T-helper 2 cell treated with Interferon-gamma antibody and Interleukin-4, amounts not matched to agents 5 μg/mL and 100 μg/mL, for 36 hours (primary cell): ENCODE results near the gene LMBR1.
A peak's percentile ranks its signal among the peaks of the same experiment; 100 is the strongest.
"Not testable (repeated sequence)": the region's sequence is repeated elsewhere in the genome, so short reads cannot be mapped to it uniquely, and the experiment has no call there.

ENCODE experiments used
- DNase-seq: peaks from one replicate; pipeline ENCODE4 v3.0.0; 2021; ENCODE audit warnings: low spot score
- H3K27ac Mint-ChIP-seq: one replicate; pipeline ENCODE4 v1.8.0; 2021; ENCODE audit warnings: mild to moderate bottlenecking, mixed read lengths
- H3K27me3 Mint-ChIP-seq: one replicate; pipeline ENCODE4 v1.8.0; 2021; ENCODE audit warnings: low read depth, mixed read lengths
- H3K36me3 Mint-ChIP-seq: one replicate; pipeline ENCODE4 v1.8.0; 2021; ENCODE audit warnings: low read depth, mixed read lengths
- H3K4me1 Mint-ChIP-seq: one replicate; pipeline ENCODE4 v1.8.0; 2021; ENCODE audit warnings: low read depth, mixed read lengths
- H3K4me3 Mint-ChIP-seq: one replicate; pipeline ENCODE4 v1.8.0; 2022; ENCODE audit warnings: mild to moderate bottlenecking, moderate library complexity, mixed read lengths
- H3K9me3 Mint-ChIP-seq: one replicate; pipeline ENCODE4 v1.8.0; 2021; ENCODE audit warnings: mixed read lengths

Gene LMBR1, protein sequence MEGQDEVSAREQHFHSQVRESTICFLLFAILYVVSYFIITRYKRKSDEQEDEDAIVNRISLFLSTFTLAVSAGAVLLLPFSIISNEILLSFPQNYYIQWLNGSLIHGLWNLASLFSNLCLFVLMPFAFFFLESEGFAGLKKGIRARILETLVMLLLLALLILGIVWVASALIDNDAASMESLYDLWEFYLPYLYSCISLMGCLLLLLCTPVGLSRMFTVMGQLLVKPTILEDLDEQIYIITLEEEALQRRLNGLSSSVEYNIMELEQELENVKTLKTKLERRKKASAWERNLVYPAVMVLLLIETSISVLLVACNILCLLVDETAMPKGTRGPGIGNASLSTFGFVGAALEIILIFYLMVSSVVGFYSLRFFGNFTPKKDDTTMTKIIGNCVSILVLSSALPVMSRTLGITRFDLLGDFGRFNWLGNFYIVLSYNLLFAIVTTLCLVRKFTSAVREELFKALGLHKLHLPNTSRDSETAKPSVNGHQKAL

GRCh38 chr7:156892821-156893706, at the start of gene LMBR1:
Gene LMBR1, minus strand, starts transcription at chr7:156893183. Its CDS starts 190 bp downstream, at chr7:156892993.
- peaks cover 44% of the 10 kb centered on the region for H3K4me1 Mint-ChIP-seq
- H3K9me3 Mint-ChIP-seq: no peaks in the 10 kb centered on the region
- H3K4me3 Mint-ChIP-seq: peak within 1 kb of the TSS; percentile 94
- H3K27ac Mint-ChIP-seq: peak within 1 kb of the TSS; percentile 95
- H3K36me3 Mint-ChIP-seq: peaks cover 7% of the 10 kb centered on the region
- peak; percentile 92 for DNase-seq
- H3K27me3 Mint-ChIP-seq: no peaks in the 10 kb centered on the region

GRCh38 chr7:156942708-156943090, 49.7 kb upstream of the LMBR1 start:
- Mint-ChIP-seq H3K27me3 (peaks cover 51% of the 10 kb centered on the region), H3K36me3 (peaks cover under 1% of the 10 kb centered on the region), H3K9me3 (peaks cover 7% of the 10 kb centered on the region), H3K27ac (no peak overlapping the region), H3K4me1 (peaks cover 3% of the 10 kb centered on the region), H3K4me3 (no peak overlapping the region)
- DNase-seq: no peak

GRCh38 chr7:156941393-156942182, 48.6 kb upstream of the LMBR1 start:
- Mint-ChIP-seq H3K4me1 (no peaks in the 10 kb centered on the region), H3K4me3 (no peak overlapping the region), H3K36me3 (no peaks in the 10 kb centered on the region), H3K9me3 (peaks cover 7% of the 10 kb centered on the region), H3K27ac (peak overlapping the region; percentile 20), H3K27me3 (peaks cover 44% of the 10 kb centered on the region)
- DNase-seq: no peak

- Mint-ChIP-seq H3K4me3 (no peak overlapping the region), H3K36me3 (no peaks in the 10 kb centered on the region), H3K4me1 (no peaks in the 10 kb centered on the region), H3K27me3 (peaks cover 37% of the 10 kb centered on the region), H3K9me3 (peaks cover 7% of the 10 kb centered on the region), H3K27ac (no peak overlapping the region)
- DNase-seq: no peak
Measured at GRCh38 chr7:156940421-156941122, 47.6 kb upstream of the LMBR1 start.

GRCh38 chr7:156936766-156937165, 43.8 kb upstream of the LMBR1 start:
- peaks cover 11% of the 10 kb centered on the region for H3K27me3 Mint-ChIP-seq
- not testable (repeated sequence) for DNase-seq, H3K36me3 Mint-ChIP-seq, H3K9me3 Mint-ChIP-seq, H3K4me1 Mint-ChIP-seq, H3K27ac Mint-ChIP-seq, H3K4me3 Mint-ChIP-seq

DNA sequence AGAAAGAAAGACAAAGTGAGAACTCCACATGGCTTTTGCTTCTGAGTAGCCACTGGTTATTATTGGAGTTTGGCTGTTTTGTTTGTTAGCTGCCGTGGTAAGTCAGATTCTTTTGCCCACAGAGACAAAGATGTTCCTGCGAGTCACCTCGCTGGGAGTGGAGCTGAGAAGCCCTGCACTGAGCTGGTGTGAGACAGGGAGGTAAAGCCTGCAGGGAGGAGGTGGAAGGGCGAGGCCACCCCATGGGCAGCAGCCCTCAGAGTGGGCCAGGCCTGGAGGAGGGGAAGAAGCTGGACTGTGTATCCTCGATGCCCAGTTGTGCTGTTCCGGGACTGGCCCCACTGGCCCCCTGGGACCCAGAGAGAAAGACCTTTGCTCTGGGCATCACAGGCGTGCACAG, 42.3 kb upstream of the LMBR1 start:
- no peak overlapping the region for H3K4me3 Mint-ChIP-seq
- H3K27ac Mint-ChIP-seq: no peak overlapping the region
- H3K9me3 Mint-ChIP-seq: no peaks in the 10 kb centered on the region
- peaks cover 1% of the 10 kb centered on the region for H3K4me1 Mint-ChIP-seq
- DNase-seq: no peak
- no peaks in the 10 kb centered on the region for H3K36me3 Mint-ChIP-seq
- peaks cover 18% of the 10 kb centered on the region for H3K27me3 Mint-ChIP-seq

- peaks cover 25% of the 10 kb centered on the region for H3K27me3 Mint-ChIP-seq
- H3K4me3 Mint-ChIP-seq: no peak overlapping the region
- DNase-seq: no peak
- no peaks in the 10 kb centered on the region for H3K9me3 Mint-ChIP-seq
- H3K27ac Mint-ChIP-seq: no peak overlapping the region
- H3K4me1 Mint-ChIP-seq: peaks cover 9% of the 10 kb centered on the region
- no peaks in the 10 kb centered on the region for H3K36me3 Mint-ChIP-seq
Measured at GRCh38 chr7:156932006-156932405, 39.0 kb upstream of the LMBR1 start.

DNA sequence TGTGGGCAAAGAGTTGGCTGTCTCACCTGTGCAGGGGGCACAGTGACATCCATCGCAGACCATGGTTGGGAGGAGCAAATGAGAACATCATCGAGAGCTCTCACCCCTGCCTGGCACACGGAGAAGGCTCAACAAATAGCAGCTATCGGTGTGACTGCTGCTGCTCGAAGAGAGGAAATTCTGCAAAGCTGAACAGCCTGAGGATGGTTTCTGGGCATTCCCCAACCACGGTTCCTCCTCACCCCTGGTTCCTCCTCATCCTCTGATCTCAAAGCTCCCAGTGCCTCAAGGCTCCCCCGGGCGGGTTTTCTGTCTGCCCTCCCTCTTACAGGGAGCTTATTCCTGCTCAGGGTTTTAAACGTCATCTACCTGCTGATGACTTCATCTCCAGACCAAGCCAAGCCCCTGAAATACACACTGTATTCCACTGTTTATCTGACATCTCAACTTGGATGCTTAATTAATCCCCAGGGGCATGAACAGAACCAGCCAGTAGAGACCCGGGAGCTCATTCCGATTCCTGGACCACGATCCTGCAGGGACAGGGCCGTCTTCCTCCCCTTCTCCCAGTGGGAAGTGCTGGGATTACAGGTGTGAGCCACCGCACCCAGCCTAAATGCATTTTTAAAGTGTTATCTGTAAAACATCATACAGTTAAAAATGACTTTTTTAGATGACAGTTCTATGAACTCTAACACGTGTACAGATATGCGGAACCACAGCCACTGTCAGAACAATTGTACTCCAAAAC, 37.0 kb upstream of the LMBR1 start:
- H3K9me3 Mint-ChIP-seq: no peaks in the 10 kb centered on the region
- peaks cover 9% of the 10 kb centered on the region for H3K4me1 Mint-ChIP-seq
- H3K36me3 Mint-ChIP-seq: no peaks in the 10 kb centered on the region
- H3K27me3 Mint-ChIP-seq: peaks cover 28% of the 10 kb centered on the region
- H3K4me3 Mint-ChIP-seq: no peak overlapping the region
- no peak for DNase-seq
- no peak overlapping the region for H3K27ac Mint-ChIP-seq

DNA sequence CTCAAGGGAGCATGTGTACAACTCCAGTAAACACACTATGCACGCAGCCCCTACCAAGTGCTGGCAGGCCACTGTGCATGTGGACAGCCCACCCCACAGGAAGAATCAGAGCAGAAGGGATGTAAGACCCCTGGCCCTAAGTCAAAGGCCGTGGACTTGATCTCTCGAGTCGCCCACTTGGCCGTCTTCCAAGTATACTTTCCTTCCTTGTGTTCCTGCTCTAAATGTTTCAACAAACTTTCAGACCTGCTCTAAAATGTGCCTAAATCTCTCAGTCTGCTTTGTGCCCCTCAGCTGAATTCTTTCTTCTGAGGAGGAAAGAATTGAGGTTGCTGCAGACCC, 35.4 kb upstream of the LMBR1 start:
- no peaks in the 10 kb centered on the region for H3K9me3 Mint-ChIP-seq
- H3K36me3 Mint-ChIP-seq: peaks cover under 1% of the 10 kb centered on the region
- DNase-seq: no peak
- H3K4me3 Mint-ChIP-seq: no peak overlapping the region
- H3K4me1 Mint-ChIP-seq: peaks cover 16% of the 10 kb centered on the region
- peaks cover 33% of the 10 kb centered on the region for H3K27me3 Mint-ChIP-seq
- no peak overlapping the region for H3K27ac Mint-ChIP-seq

DNA sequence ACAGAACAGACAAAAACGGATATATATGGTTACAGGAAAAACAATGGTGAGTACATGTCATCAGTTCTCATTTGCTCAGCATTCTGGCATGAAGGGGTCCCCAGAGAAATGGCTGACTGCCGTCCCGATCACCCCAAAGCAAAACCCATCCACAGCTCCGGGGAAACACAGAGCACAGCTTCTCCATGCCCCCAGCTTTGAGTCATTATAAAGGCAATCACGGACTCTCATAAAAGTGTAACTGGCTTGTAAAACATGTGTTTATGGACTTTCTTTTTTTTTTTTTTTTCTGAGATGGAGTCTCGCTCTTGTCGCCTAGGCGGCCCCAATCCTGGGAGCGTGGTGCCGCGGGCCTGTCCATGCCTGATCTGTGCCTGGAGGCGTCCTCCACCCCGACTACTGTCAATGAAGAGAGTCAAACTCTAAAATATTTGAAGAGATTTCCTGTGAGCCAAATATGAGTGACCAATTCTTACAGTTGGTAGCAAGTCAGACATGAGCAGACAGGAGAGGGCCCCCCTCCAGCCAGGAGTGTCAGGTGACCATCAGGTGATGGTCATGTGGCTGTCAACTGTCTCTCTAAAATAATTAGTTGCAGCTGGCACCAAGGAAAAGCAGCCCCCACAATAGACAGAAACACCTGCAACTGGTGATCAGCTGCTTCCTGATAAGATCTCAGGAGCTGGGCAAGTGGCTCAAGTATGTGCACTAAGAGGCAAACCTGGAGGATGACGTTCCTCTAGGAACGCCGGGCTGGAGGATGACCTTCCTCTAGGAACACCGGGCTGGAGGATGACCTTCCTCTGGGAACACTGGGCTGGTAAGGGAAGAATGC, 34.8 kb upstream of the LMBR1 start:
- H3K4me3 Mint-ChIP-seq: no peak overlapping the region
- peaks cover 3% of the 10 kb centered on the region for H3K36me3 Mint-ChIP-seq
- H3K4me1 Mint-ChIP-seq: peaks cover 20% of the 10 kb centered on the region
- H3K27ac Mint-ChIP-seq: no peak overlapping the region
- no peak for DNase-seq
- peaks cover 36% of the 10 kb centered on the region for H3K27me3 Mint-ChIP-seq
- no peaks in the 10 kb centered on the region for H3K9me3 Mint-ChIP-seq

DNA sequence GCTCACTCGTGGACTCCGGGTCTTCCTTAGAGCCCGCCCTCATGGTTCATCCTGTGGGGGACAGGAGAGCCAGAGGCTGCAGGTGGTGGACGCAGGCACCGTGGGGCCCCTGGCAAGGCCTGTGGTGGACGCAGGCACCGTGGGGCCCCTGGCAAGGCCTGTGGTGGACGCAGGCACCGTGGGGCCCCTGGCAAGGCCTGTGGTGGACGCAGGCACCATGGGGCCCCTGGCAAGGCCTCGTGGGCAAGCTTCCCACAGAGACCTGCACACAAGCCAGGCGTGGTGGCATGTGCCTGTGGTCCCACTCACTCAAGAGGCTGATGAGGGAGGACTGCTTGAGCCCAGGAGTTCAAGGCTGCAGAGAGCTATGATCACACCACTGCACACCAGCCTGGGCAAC, 32.8 kb upstream of the LMBR1 start:
- H3K27ac Mint-ChIP-seq, DNase-seq, H3K9me3 Mint-ChIP-seq, H3K4me3 Mint-ChIP-seq, H3K36me3 Mint-ChIP-seq: not testable (repeated sequence)
- Mint-ChIP-seq H3K4me1 (peaks cover 26% of the 10 kb centered on the region), H3K27me3 (peaks cover 27% of the 10 kb centered on the region)

DNA sequence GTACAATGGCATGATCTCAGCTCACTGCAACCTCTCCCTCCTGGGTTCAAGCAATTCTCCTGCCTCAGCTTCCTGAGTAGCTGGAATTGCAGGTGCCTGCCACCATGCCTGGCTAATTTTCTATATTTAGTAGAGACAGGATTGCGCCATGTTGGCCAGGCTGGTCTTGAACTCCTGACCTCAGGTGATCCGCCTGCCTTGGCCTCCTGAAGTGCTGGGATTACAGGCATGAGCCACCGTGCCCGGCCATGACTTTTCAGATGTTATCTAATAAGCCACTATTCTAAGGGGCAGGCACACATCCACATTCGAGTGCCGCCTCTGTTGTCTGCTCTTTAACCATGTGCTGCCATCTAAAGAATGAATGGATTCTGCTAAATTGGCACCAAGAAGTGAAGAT, 29.3 kb upstream of the LMBR1 start:
- H3K9me3 Mint-ChIP-seq, DNase-seq, H3K36me3 Mint-ChIP-seq: not testable (repeated sequence)
- Mint-ChIP-seq H3K27me3 (peaks cover 23% of the 10 kb centered on the region), H3K4me1 (peaks cover 17% of the 10 kb centered on the region), H3K27ac (peak overlapping the region; percentile 79), H3K4me3 (peak overlapping the region; percentile 70)
